BJ (cell line): ENCODE data around the gene VAMP2. TPM values are rescaled to one million over a fixed set of nuclear protein-coding genes. Genes with fewer than 3 reads are reported as not detected.

Experiments
- CTCF ChIA-PET: fragments of 350-600 bp; formaldehyde crosslinking; extraction: SDS; loops from one replicate; lab custom pipeline; 2021; ENCODE audit warnings: antibody characterized with exemption, inconsistent platforms; lab: Yijun Ruan, JAX
- POLR2A ChIA-PET: fragments of 300-600 bp; sonication (Branson Sonifier 250); formaldehyde crosslinking; extraction: SDS; loops from one replicate; lab custom pipeline; 2021; ENCODE audit warnings: antibody characterized with exemption; lab: Charles Lee
- DNase-seq: peaks from one replicate; pipeline ENCODE4 v3.0.0-alpha.2; 2011; ENCODE audit warnings: low read depth
- H3K27me3 ChIP-seq: 2 replicates; pipeline ENCODE4 v1.6.0; 2011; ENCODE audit warnings: low read length; ENCODE audit not compliant: control insufficient read depth, insufficient read depth
- H3K36me3 ChIP-seq: 2 replicates; pipeline ENCODE4 v1.5.1; 2011; ENCODE audit warnings: low read length; ENCODE audit not compliant: control insufficient read depth, insufficient read depth
- H3K4me3 ChIP-seq: 2 replicates; pipeline ENCODE4 v1.5.1; 2011; ENCODE audit warnings: low read depth, mild to moderate bottlenecking, control low read depth, low read length
- polyA plus RNA-seq: library from polyadenylated mRNA; depleted of rRNA; stranded (reverse); fragments of >200 nt; gene quantifications from 2 replicates; pipeline ENCODE4 v1.2.3, GENCODE V29; 2011
- TF ChIP-seq, protein P1 (sequence below): IDR thresholded peaks from 2 replicates; pipeline ENCODE4 v1.5.1; 2011; ENCODE audit warnings: low read depth, mild to moderate bottlenecking, control low read depth, inconsistent platforms, low read length, moderate library complexity; ENCODE audit not compliant: insufficient read depth

VAMP2 gene
- polyA plus RNA-seq, 1 experiment: 22.8 TPM

DNA sequence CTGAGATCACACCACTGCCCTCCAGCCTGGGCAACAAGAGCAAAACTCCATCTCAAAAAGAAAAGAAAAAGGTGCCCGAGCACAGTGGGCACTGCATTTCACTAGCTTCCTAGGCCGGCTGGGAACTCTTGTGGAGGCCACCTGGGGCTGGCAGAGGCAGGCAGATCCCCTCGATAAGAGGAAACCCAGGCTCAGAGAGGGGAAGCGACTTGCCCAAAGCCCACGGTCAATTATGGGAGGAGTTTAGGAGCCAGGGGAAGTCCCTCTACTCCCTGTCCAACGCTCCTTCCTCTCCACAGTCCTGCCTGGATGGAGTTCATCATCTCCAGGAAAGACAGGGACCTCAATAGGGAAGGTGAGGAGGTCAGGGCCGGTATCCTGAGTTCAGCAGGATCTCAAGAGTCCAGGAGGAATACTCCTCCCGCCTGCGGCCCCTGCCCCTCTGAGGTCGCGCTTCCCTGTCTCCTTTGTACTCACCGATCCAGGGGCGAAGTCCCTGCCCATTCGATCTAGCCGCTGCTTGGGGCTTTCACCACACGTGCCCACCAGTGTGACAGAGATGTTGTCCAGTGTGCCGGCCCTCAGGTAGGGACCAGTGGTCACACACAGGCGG lies 45.3 kb downstream of the VAMP2 start:
- peak overlapping the region; percentile 53 for H3K4me3 ChIP-seq
- H3K27me3 ChIP-seq: peaks cover 18% of the 10 kb centered on the region
- TF ChIP-seq, protein P1, sequence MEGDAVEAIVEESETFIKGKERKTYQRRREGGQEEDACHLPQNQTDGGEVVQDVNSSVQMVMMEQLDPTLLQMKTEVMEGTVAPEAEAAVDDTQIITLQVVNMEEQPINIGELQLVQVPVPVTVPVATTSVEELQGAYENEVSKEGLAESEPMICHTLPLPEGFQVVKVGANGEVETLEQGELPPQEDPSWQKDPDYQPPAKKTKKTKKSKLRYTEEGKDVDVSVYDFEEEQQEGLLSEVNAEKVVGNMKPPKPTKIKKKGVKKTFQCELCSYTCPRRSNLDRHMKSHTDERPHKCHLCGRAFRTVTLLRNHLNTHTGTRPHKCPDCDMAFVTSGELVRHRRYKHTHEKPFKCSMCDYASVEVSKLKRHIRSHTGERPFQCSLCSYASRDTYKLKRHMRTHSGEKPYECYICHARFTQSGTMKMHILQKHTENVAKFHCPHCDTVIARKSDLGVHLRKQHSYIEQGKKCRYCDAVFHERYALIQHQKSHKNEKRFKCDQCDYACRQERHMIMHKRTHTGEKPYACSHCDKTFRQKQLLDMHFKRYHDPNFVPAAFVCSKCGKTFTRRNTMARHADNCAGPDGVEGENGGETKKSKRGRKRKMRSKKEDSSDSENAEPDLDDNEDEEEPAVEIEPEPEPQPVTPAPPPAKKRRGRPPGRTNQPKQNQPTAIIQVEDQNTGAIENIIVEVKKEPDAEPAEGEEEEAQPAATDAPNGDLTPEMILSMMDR: no peak
- DNase-seq: no peak
- CTCF ChIA-PET: interaction anchor here (0.7 to 6.1 kb wide), 17 partner anchors 9 to 166 kb away, joined by 3 to 54 read pairs (median 6); no protein-coding TSS in a partner anchor
- POLR2A ChIA-PET: no interaction called here
- H3K36me3 ChIP-seq: no peaks in the 10 kb centered on the region

DNA sequence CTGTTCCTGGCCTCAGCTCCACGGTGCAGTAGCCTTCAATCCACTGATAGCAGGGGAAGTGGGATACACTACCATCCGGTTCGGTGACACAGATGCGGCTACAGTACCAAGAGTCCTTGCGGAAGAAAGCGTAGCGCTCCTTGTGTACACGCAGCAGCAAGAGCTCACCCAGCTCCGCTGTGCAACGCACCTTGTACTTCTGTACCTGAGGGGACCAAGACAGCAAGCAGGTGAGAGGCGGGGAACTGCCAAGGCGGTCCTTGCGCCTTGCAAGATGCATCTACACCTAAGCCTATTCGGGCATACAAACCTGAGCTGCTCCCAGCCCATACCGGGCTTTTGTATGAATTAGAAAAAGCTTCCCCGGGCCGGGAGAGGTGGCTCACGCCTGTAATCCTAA lies 46.0 kb downstream of the VAMP2 start:
- CTCF ChIA-PET: interaction anchor here (1.3 to 6.1 kb wide), 8 partner anchors 19 to 59 kb away, joined by 3 to 54 read pairs (median 4); no protein-coding TSS in a partner anchor
- no peak overlapping the region for H3K4me3 ChIP-seq
- H3K27me3 ChIP-seq: peaks cover 25% of the 10 kb centered on the region
- TF ChIP-seq, protein P1: no peak
- no peak for DNase-seq
- no peaks in the 10 kb centered on the region for H3K36me3 ChIP-seq
- POLR2A ChIA-PET: no interaction called here

DNA sequence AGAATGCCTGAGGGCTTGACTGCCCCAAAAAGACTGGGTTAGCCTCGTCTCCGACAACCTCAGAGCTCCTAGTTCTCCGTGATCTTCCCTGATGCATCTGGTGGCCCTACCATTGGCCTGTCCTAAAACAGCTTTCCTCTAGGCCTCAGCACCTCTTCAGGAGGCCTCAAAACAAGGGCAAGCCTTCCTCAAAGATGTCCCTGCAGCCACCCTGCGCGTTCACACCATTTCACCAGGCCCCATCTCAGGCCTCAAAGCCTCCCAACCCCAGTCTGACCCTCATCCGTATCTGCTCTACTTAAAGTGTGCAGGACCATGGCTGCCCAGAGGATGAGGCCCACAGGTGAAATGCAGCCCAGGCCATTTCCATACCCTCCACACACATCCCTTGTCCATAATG lies 51.8 kb downstream of the VAMP2 start:
- TF ChIP-seq, protein P1: no peak
- DNase-seq: no peak
- Histone ChIP-seq H3K4me3 (no peak overlapping the region), H3K36me3 (no peaks in the 10 kb centered on the region), H3K27me3 (peaks cover 34% of the 10 kb centered on the region)
- ChIA-PET CTCF (interaction anchor here (0.6 to 16.4 kb wide), 19 partner anchors 9 to 221 kb away, joined by 3 to 183 read pairs (median 6); partner anchors contain the start of gene ALOX12B), POLR2A (no interaction called here)

DNA sequence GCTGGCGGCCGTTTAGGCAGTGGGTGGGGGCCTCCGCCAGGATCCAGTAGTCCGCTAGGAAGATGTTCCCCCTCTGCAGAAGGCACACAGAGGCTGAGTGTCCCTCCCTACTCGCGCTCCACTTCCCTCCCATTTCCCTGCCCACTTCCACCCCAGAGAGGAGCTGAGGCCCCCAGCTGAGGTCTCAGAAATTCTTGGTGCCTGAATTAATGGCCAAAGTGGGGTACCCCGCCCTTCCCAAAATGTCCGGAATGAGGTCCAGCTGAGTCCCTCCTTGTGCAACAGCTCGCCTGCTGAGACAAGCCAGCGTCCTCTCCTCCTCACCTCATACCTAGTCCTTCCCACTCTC lies 52.3 kb downstream of the VAMP2 start:
- Histone ChIP-seq H3K27me3 (peaks cover 33% of the 10 kb centered on the region), H3K36me3 (no peaks in the 10 kb centered on the region), H3K4me3 (no peak overlapping the region)
- TF ChIP-seq, protein P1: no peak
- no peak for DNase-seq
- ChIA-PET CTCF (interaction anchor here (0.6 to 16.4 kb wide), 20 partner anchors 9 to 222 kb away, joined by 3 to 183 read pairs (median 6); partner anchors contain the start of gene ALOX12B), POLR2A (no interaction called here)

DNA sequence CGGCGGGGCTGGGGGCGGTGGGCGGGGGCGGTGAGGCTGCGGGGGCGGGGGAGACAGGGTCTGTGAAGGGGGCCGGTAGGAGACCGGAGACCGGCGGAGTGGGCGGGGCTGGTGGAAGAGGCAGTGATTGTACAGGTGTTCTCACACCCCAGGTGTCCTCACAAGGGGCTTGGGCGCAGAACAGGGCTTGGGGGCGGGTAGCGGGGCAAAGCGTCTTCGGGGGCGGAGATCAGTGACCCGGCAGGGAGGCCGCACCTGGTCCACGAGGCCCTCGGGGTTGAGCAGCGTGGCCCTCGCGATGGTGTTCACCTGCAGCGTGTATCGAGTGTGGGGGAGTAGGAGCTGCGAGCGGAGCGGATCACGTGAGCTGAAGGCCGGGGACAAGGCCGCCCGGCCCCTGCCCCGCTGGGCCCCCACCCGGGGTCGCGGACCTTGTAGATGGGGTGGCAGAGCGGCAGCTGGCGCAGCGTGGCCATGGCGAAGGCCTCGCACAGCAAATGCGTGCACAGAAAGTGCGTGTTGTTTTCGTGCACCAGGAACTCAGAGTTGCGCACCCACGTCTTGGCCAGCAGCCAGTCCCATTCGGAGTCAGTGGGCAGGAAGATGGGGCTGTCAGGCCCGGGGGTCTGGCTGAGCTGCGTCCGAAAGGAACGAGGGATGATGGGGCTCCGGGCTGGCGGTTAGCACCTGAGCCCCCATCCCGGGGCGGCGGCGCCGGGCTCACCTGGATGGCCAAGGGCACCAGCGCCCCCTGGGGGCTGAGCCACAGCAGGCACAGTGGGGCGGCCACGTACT lies 52.9 kb downstream of the VAMP2 start:
- DNase-seq: no peak
- CTCF ChIA-PET: interaction anchor here (0.7 to 16.4 kb wide), 16 partner anchors 9 to 191 kb away, joined by 3 to 183 read pairs (median 6); partner anchors contain the start of gene ALOX12B
- TF ChIP-seq, protein P1: peak; percentile 77
- POLR2A ChIA-PET: no interaction called here
- Histone ChIP-seq H3K27me3 (peaks cover 32% of the 10 kb centered on the region), H3K36me3 (no peaks in the 10 kb centered on the region), H3K4me3 (no peak overlapping the region)
